SU-DHL-6 (cell line): ENCODE results near the gene P3H2.

ENCODE experiments used
- EZH2phosphoT487 ChIP-seq: fragments of 200-600 bp; sonication (generic), shearing (Covaris generic); conservative IDR thresholded peaks from 2 replicates; pipeline ENCODE4 v1.6.1; 2018; ENCODE audit warnings: mild to moderate bottlenecking, antibody characterized with exemption, low read length, moderate library complexity, mixed read lengths
- TF ChIP-seq, protein P1 (sequence below): fragments of 200-600 bp; sonication (generic); IDR thresholded peaks from one replicate; pipeline ENCODE4 v1.5.1; 2017; ENCODE audit warnings: antibody characterized with exemption, mild to moderate bottlenecking, low read length, moderate library complexity; ENCODE audit not compliant: insufficient read depth, poor library complexity, severe bottlenecking

DNA sequence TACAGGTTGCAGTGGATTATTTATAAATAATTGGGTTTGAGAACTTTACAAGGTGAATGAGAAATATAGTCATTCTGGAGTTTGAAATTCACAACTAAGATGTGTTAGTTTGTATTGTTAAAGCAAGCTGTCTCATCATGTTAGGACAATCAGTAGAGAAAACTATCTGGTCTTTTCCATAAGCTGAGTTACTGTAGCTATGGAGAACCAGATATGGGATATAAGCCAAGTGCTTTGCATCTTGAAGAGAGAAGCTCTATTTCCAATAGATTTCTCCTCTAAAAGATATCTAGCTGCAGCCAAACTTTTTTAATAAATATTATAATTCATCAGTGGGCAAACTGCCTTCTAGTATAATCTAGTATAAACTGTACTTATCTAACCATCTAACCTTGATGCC, 11.3 kb downstream of the P3H2 start:
- TF ChIP-seq, protein P1, sequence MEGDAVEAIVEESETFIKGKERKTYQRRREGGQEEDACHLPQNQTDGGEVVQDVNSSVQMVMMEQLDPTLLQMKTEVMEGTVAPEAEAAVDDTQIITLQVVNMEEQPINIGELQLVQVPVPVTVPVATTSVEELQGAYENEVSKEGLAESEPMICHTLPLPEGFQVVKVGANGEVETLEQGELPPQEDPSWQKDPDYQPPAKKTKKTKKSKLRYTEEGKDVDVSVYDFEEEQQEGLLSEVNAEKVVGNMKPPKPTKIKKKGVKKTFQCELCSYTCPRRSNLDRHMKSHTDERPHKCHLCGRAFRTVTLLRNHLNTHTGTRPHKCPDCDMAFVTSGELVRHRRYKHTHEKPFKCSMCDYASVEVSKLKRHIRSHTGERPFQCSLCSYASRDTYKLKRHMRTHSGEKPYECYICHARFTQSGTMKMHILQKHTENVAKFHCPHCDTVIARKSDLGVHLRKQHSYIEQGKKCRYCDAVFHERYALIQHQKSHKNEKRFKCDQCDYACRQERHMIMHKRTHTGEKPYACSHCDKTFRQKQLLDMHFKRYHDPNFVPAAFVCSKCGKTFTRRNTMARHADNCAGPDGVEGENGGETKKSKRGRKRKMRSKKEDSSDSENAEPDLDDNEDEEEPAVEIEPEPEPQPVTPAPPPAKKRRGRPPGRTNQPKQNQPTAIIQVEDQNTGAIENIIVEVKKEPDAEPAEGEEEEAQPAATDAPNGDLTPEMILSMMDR, result no peak
- no peak for TF ChIP-seq EZH2phosphoT487
